Endothelial cell of umbilical vein (primary cell): ENCODE data around the gene MYO5B. TPM values are rescaled to one million over a fixed set of nuclear protein-coding genes. Genes with fewer than 3 reads are reported as not detected.

Experiments
- BruUV-seq: library from RNA; stranded (reverse); fragments of 400-500 nt; replicated peaks from 2 replicates; lab custom pipeline; 2021; lab: Mats Ljungman, UMichigan
- CTCF ChIA-PET: fragments of 300-600, 350-600 bp; sonication (Branson Sonifier 250); formaldehyde crosslinking; loops from one replicate; lab custom pipeline; 2021; ENCODE audit warnings: antibody characterized with exemption, inconsistent platforms; lab: Charles Lee
- POLR2A ChIA-PET: fragments of 300-600, 350-600 bp; sonication (Branson Sonifier 250); formaldehyde crosslinking; loops from one replicate; lab custom pipeline; 2021; ENCODE audit warnings: antibody characterized with exemption, inconsistent platforms; lab: Charles Lee
- DNase-seq: peaks from one replicate; pipeline ENCODE4 v3.0.0-alpha.2; 2011; ENCODE audit warnings: low read depth, low spot score
- FAIRE-seq: peaks from 2 replicates; lab custom pipeline; 2011; peaks lifted over from hg19 to GRCh38; lab: Jason Lieb, UNC
- H2AFZ ChIP-seq: 2 replicates; pipeline ENCODE4 v1.6.0; 2012; ENCODE audit warnings: low read depth, low read length, control low read depth, inconsistent platforms
- H3K27ac ChIP-seq: 2 replicates; pipeline ENCODE4 v1.5.1; 2011; ENCODE audit warnings: low read depth, mild to moderate bottlenecking, control low read depth, low read length, moderate library complexity; ENCODE audit not compliant: insufficient read depth
- H3K27me3 ChIP-seq, 2 experiments: 2 replicates each; pipeline versions ENCODE4 v1.6.0 to v1.6.1; 2011; ENCODE audit warnings: low read length in 2 of 2, mixed read lengths in 1 of 2; ENCODE audit not compliant: control insufficient read depth in 2 of 2, insufficient read depth in 2 of 2
- H3K36me3 ChIP-seq, 2 experiments: 2 replicates in 1 of 2; 3 replicates in 1 of 2; pipeline ENCODE4 v1.5.1; 2011; ENCODE audit warnings: low read length in 2 of 2, mild to moderate bottlenecking in 1 of 2, moderate library complexity in 1 of 2; ENCODE audit not compliant: control insufficient read depth in 2 of 2, insufficient read depth in 2 of 2; ENCODE audit errors: extremely low read depth in 1 of 2
- H3K4me1 ChIP-seq: 3 replicates; pipeline ENCODE4 v1.5.1; 2011; ENCODE audit warnings: mild to moderate bottlenecking, low read length; ENCODE audit not compliant: control insufficient read depth, insufficient read depth; ENCODE audit errors: extremely low read depth
- H3K4me2 ChIP-seq: 2 replicates; pipeline ENCODE4 v1.6.1; 2011; ENCODE audit warnings: low read length, control low read depth, mixed read lengths; ENCODE audit not compliant: insufficient read depth
- H3K4me3 ChIP-seq, 3 experiments: fragments of 200-600 bp in 1 of 3; sonication (generic), shearing (Covaris generic) in 1 of 3; replicated peaks in 1 of 3; 2 replicates each; pipeline ENCODE4 v1.5.1; 2011 to 2016; ENCODE audit warnings: control low read depth in 3 of 3, low read length in 3 of 3, mild to moderate bottlenecking in 2 of 3, inconsistent platforms in 1 of 3, low read depth in 1 of 3, moderate library complexity in 1 of 3; ENCODE audit not compliant: insufficient read depth in 1 of 3
- H3K79me2 ChIP-seq: 2 replicates; pipeline ENCODE4 v1.6.0; 2012; ENCODE audit warnings: low read length, inconsistent platforms; ENCODE audit not compliant: control insufficient read depth, insufficient read depth
- H3K9ac ChIP-seq: replicated peaks from 2 replicates; pipeline ENCODE3; 2011; ENCODE audit warnings: low read length, control low read depth; ENCODE audit not compliant: insufficient read depth; ENCODE audit errors: extremely low read depth
- H3K9me1 ChIP-seq: replicated peaks from 3 replicates; pipeline ENCODE4 v1.6.0; 2011; ENCODE audit warnings: mild to moderate bottlenecking, low read length; ENCODE audit not compliant: control insufficient read depth, insufficient read depth; ENCODE audit errors: extremely low read depth
- H3K9me3 ChIP-seq: replicated peaks from 2 replicates; pipeline ENCODE4 v1.5.1; 2012; ENCODE audit warnings: low read length, inconsistent platforms; ENCODE audit not compliant: control insufficient read depth, insufficient read depth
- H4K20me1 ChIP-seq: replicated peaks from 2 replicates; pipeline ENCODE3; 2011; ENCODE audit warnings: mild to moderate bottlenecking, low read length; ENCODE audit not compliant: control insufficient read depth, insufficient read depth; ENCODE audit errors: extremely low read depth
- CTCF ChIP-seq, 2 donors: IDR thresholded peaks; 1 replicate in 1 of 2; 2 replicates in 1 of 2; pipeline ENCODE4 v1.5.1; 2011; ENCODE audit warnings: low read length in 2 of 2, mild to moderate bottlenecking in 2 of 2, moderate library complexity in 2 of 2, control low read depth in 1 of 2, inconsistent platforms in 1 of 2, low read depth in 1 of 2; ENCODE audit not compliant: insufficient read depth in 1 of 2; ENCODE audit errors: extremely low read depth in 1 of 2
- EZH2 ChIP-seq: IDR thresholded peaks from 2 replicates; pipeline ENCODE4 v1.6.1; 2012; ENCODE audit warnings: borderline replicate concordance, low read depth, mild to moderate bottlenecking, moderate library complexity, low read length, inconsistent platforms; ENCODE audit not compliant: severe bottlenecking
- GATA2 ChIP-seq: IDR thresholded peaks from 2 replicates; pipeline ENCODE4 v1.7.0; 2011; ENCODE audit warnings: low read depth, mild to moderate bottlenecking, moderate library complexity, mixed read lengths, low read length; ENCODE audit not compliant: insufficient read length, insufficient read depth
- JUN ChIP-seq: IDR thresholded peaks from 2 replicates; pipeline ENCODE4 v1.6.1; 2011; ENCODE audit warnings: borderline replicate concordance, low read depth; ENCODE audit not compliant: insufficient read length, insufficient read depth
- MAX ChIP-seq: IDR thresholded peaks from 2 replicates; pipeline ENCODE4 v1.6.1; 2011; ENCODE audit not compliant: insufficient read depth, insufficient read length
- MYC ChIP-seq: IDR thresholded peaks from one replicate; pipeline ENCODE4 v1.6.1; 2011; ENCODE audit warnings: mild to moderate bottlenecking, low read depth, low read length
- POLR2A ChIP-seq: IDR thresholded peaks from 2 replicates; pipeline ENCODE4 v1.6.1; 2012; ENCODE audit warnings: low read depth, mild to moderate bottlenecking, control low read depth, low read length
- POLR2AphosphoS5 ChIP-seq: IDR thresholded peaks from 2 replicates; pipeline ENCODE4 v1.6.1; 2012; ENCODE audit warnings: low read depth, mild to moderate bottlenecking, control low read depth, low read length, moderate library complexity; ENCODE audit not compliant: insufficient read depth
- dilution Hi-C: fragments of 300-500 bp; cut with MboI; formaldehyde crosslinking; loops from one replicate; pipeline ENCODE4 v1.15.0; 2019; ENCODE audit warnings: low sequenced_read_pairs; ENCODE audit not compliant: extremely low pct_ligation_motif_present
- intact Hi-C: fragments of 100-400 bp; cut with micrococcal nuclease; formaldehyde crosslinking; loops from one replicate; pipeline ENCODE4 v1.10.0; 2022
- polyA plus RNA-seq, 4 experiments: library from polyadenylated mRNA; depleted of rRNA in 3 of 4; stranded (reverse) in 3 of 4; unstranded in 1 of 4; fragments of >200 nt; gene quantifications; 2 replicates each; pipeline versions ENCODE4 v1.2.1 to v1.2.3, GENCODE V29; 2011 to 2012; ENCODE audit warnings: missing spikeins in 1 of 4
- total RNA-seq: library from RNA; stranded (reverse); gene quantifications from 2 replicates; pipeline ENCODE4 v1.2.3, GENCODE V29; 2021

The MYO5B gene
- total and polyA plus RNA-seq, 2 donors (not counting 3 experiments of a cell fraction or from before 2014, with no cell fraction given) = 0.54 to 1.1 TPM

- Histone ChIP-seq H3K9ac (no peak overlapping the region), H4K20me1 (no peaks in the 10 kb centered on the region), H3K4me2 (no peak overlapping the region), H3K4me3 (no peak overlapping the region), H3K27me3 (peaks cover 0 to 2% of the 10 kb centered on the region in 2 experiments), H3K9me3 (no peaks in the 10 kb centered on the region), H3K36me3 (no peaks in the 10 kb centered on the region), H3K9me1 (no peaks in the 10 kb centered on the region), H2AFZ (no peak overlapping the region), H3K79me2 (no peaks in the 10 kb centered on the region), H3K4me1 (peaks cover 17% of the 10 kb centered on the region), H3K27ac (no peak overlapping the region)
- ChIA-PET POLR2A (interaction anchor here (0.6 kb wide), 1 partner anchor 335 kb away, joined by 3 read pairs; no protein-coding TSS in a partner anchor), CTCF (no interaction called here)
- intact Hi-C loops (no loop called here), dilution Hi-C loops (no loop called here)
- no TSS peak for BruUV-seq
- DNase-seq = no peak
- no peak for FAIRE-seq
- no peak for TF ChIP-seq CTCF (IDR thresholded peaks at IDR 0.05; ENCODE audit: extremely low read depth in 1 of 2, insufficient read depth in 1 of 2, low read depth in 1 of 2, low read length in 2 of 2)
- no peak for TF ChIP-seq MAX
- TF ChIP-seq EZH2 = no peak
- no peak for TF ChIP-seq MYC
- TF ChIP-seq POLR2AphosphoS5 = no peak
- TF ChIP-seq POLR2A = no peak
- TF ChIP-seq JUN = no peak
- no peak for TF ChIP-seq GATA2
Observed at GRCh38 chr18:49894517-49895226, 300.3 kb downstream of the MYO5B start.
